Keratinocyte (primary cell): ENCODE measurements around the gene ADGRA3. TPM values are rescaled to one million over a fixed set of nuclear protein-coding genes. Genes with fewer than 3 reads are reported as not detected.

ENCODE experiments used
- DNase-seq: peaks from one replicate; pipeline ENCODE4 v3.0.0-alpha.2; 2011; ENCODE audit warnings: low read depth, missing footprints, low spot score
- FAIRE-seq: peaks from 2 replicates; lab custom pipeline; 2011; peaks lifted over from hg19 to GRCh38; lab: Jason Lieb, UNC
- H2AFZ ChIP-seq: 2 replicates; pipeline ENCODE4 v1.6.0; 2012; ENCODE audit warnings: low read length, control low read depth, inconsistent platforms; ENCODE audit not compliant: control insufficient read depth
- H3K27ac ChIP-seq: 2 replicates; pipeline ENCODE4 v1.5.1; 2011; ENCODE audit warnings: low read length; ENCODE audit not compliant: control insufficient read depth, insufficient read depth
- H3K27me3 ChIP-seq: 3 replicates; pipeline ENCODE4 v1.6.0; 2011; ENCODE audit warnings: low read length; ENCODE audit not compliant: control insufficient read depth, insufficient read depth; ENCODE audit errors: extremely low read depth
- H3K36me3 ChIP-seq, 2 experiments: 2 replicates in 1 of 2; 3 replicates in 1 of 2; pipeline ENCODE4 v1.5.1; 2011; ENCODE audit warnings: low read length in 2 of 2, mild to moderate bottlenecking in 1 of 2; ENCODE audit not compliant: control insufficient read depth in 2 of 2, insufficient read depth in 2 of 2; ENCODE audit errors: extremely low read depth in 1 of 2
- H3K4me1 ChIP-seq: 3 replicates; pipeline ENCODE4 v1.5.1; 2011; ENCODE audit warnings: low read length; ENCODE audit not compliant: control insufficient read depth, insufficient read depth; ENCODE audit errors: extremely low read depth
- H3K4me2 ChIP-seq: 3 replicates; pipeline ENCODE4 v1.6.0; 2011; ENCODE audit warnings: low read depth, low read length; ENCODE audit not compliant: control insufficient read depth, insufficient read depth; ENCODE audit errors: extremely low read depth
- H3K4me3 ChIP-seq, 3 experiments: fragments of 200-600 bp in 1 of 3; sonication (generic) in 1 of 3; 2 replicates in 2 of 3; 3 replicates in 1 of 3; pipeline ENCODE4 v1.5.1; 2011 to 2016; ENCODE audit warnings: low read length in 3 of 3, mild to moderate bottlenecking in 3 of 3, control low read depth in 2 of 3, inconsistent platforms in 1 of 3, low read depth in 1 of 3, mixed read lengths in 1 of 3, mixed run types in 1 of 3, moderate library complexity in 1 of 3; ENCODE audit not compliant: control insufficient read depth in 2 of 3, insufficient read depth in 2 of 3; ENCODE audit errors: extremely low read depth in 1 of 3
- H3K79me2 ChIP-seq: 2 replicates; pipeline ENCODE4 v1.6.0; 2012; ENCODE audit warnings: low read length; ENCODE audit not compliant: control insufficient read depth, insufficient read depth
- H3K9ac ChIP-seq: 3 replicates; pipeline ENCODE4 v1.6.0; 2011; ENCODE audit warnings: low read length; ENCODE audit not compliant: control insufficient read depth, insufficient read depth; ENCODE audit errors: extremely low read depth
- H3K9me1 ChIP-seq: 3 replicates; pipeline ENCODE4 v1.6.0; 2011; ENCODE audit warnings: low read length; ENCODE audit not compliant: control insufficient read depth, insufficient read depth; ENCODE audit errors: extremely low read depth
- H3K9me3 ChIP-seq: 2 replicates; pipeline ENCODE4 v1.5.1; 2012; ENCODE audit warnings: low read depth, low read length; ENCODE audit not compliant: control insufficient read depth
- H4K20me1 ChIP-seq: 3 replicates; pipeline ENCODE4 v1.6.0; 2011; ENCODE audit warnings: low read length; ENCODE audit not compliant: control insufficient read depth, insufficient read depth; ENCODE audit errors: extremely low read depth
- CTCF ChIP-seq, 3 experiments: IDR thresholded peaks in 1 of 3; conservative IDR thresholded peaks in 1 of 3; optimal IDR thresholded peaks in 1 of 3; 2 replicates in 2 of 3; 3 replicates in 1 of 3; pipeline versions ENCODE3 to v1.5.1; 2011; ENCODE audit warnings: low read length in 3 of 3, mild to moderate bottlenecking in 3 of 3, moderate library complexity in 2 of 3, control low read depth in 1 of 3, inconsistent platforms in 1 of 3; ENCODE audit not compliant: insufficient read depth in 2 of 3; ENCODE audit errors: extremely low read depth in 1 of 3
- EZH2 ChIP-seq: IDR thresholded peaks from one replicate; pipeline ENCODE4 v1.6.1; 2012; ENCODE audit warnings: inconsistent platforms, mild to moderate bottlenecking, low read length, moderate library complexity
- dilution Hi-C: fragments of 300-500 bp; cut with MboI; formaldehyde crosslinking; loops from one replicate; pipeline ENCODE4 v1.7.0; 2020; ENCODE audit warnings: low sequenced_read_pairs; ENCODE audit not compliant: extremely low pct_ligation_motif_present
- polyA plus RNA-seq, 5 experiments: library from polyadenylated mRNA; depleted of rRNA in 3 of 5; stranded (reverse) in 3 of 5; stranded (forward) in 1 of 5; unstranded in 1 of 5; fragments of >200 nt; gene quantifications; 1 replicate in 1 of 5; 2 replicates in 3 of 5; 3 replicates in 1 of 5; pipeline versions ENCODE4 v1.2.1 to v1.2.3, GENCODE V29; 2011 to 2012; ENCODE audit warnings: missing spikeins in 2 of 5, low read depth in 1 of 5, low replicate concordance in 1 of 5

ADGRA3 gene
- polyA plus RNA-seq, 1 donor (not counting 4 experiments of a cell fraction or from before 2014, with no cell fraction given): 38.7 TPM

- H3K4me2 ChIP-seq: no peak overlapping the region
- H3K4me3 ChIP-seq: no peak overlapping the region
- dilution Hi-C loops: no loop called here
- H3K36me3 ChIP-seq: no peaks in the 10 kb centered on the region
- TF ChIP-seq EZH2: no peak
- no peak for TF ChIP-seq CTCF (optimal IDR thresholded peaks at IDR 0.05 in 1 of 3, IDR thresholded peaks at IDR 0.05 in 1 of 3, conservative IDR thresholded peaks at IDR 0.05 in 1 of 3; ENCODE audit: extremely low read depth in 1 of 3, insufficient read depth in 2 of 3, low read length in 3 of 3)
- H2AFZ ChIP-seq: no peak overlapping the region
- DNase-seq (no peak), FAIRE-seq (no peak)
- H3K9me1 ChIP-seq: peaks cover 2% of the 10 kb centered on the region
- peaks cover 73% of the 10 kb centered on the region for H3K79me2 ChIP-seq
- H4K20me1 ChIP-seq: no peaks in the 10 kb centered on the region
- H3K9me3 ChIP-seq: no peaks in the 10 kb centered on the region
- H3K27ac ChIP-seq: no peak overlapping the region
- H3K27me3 ChIP-seq: no peaks in the 10 kb centered on the region
- peaks cover 39% of the 10 kb centered on the region for H3K4me1 ChIP-seq
- no peak overlapping the region for H3K9ac ChIP-seq
These were observed 37.4 kb downstream of the ADGRA3 start for GRCh38 chr4:22478426-22478825.

GRCh38 chr4:22477813-22478182 is 38.1 kb downstream of the ADGRA3 start:
- no peak for FAIRE-seq
- no peaks in the 10 kb centered on the region for H3K9me3 ChIP-seq

More at GRCh38 chr4:22477813-22478182, 38.1 kb downstream of the ADGRA3 start:
- Histone ChIP-seq H3K4me3 (no peak overlapping the region), H3K27me3 (no peaks in the 10 kb centered on the region), H2AFZ (no peak overlapping the region), H3K79me2 (peaks cover 70% of the 10 kb centered on the region), H4K20me1 (no peaks in the 10 kb centered on the region), H3K9me1 (peaks cover 2% of the 10 kb centered on the region), H3K9ac (no peak overlapping the region), H3K4me2 (no peak overlapping the region), H3K27ac (no peak overlapping the region), H3K36me3 (no peaks in the 10 kb centered on the region), H3K4me1 (peaks cover 39% of the 10 kb centered on the region)
- TF ChIP-seq EZH2 (no peak), CTCF (optimal IDR thresholded peaks at IDR 0.05 in 1 of 3, IDR thresholded peaks at IDR 0.05 in 1 of 3, conservative IDR thresholded peaks at IDR 0.05 in 1 of 3; ENCODE audit: extremely low read depth in 1 of 3, insufficient read depth in 2 of 3, low read length in 3 of 3) (no peak)
- DNase-seq: no peak
- dilution Hi-C loops: no loop called here
